Activated CD4-positive, alpha-beta T cell treated with anti-CD3 and anti-CD28 coated beads, Interleukin-10, Interleukin-2, amounts not matched to agents 100 ng/mL and 50 ng/mL, durations not matched to agents 16 hours and 8 hours (primary cell): ENCODE measurements around the gene PCDH8.

Experiments used
- DNase-seq: peaks from one replicate; pipeline ENCODE4 v3.0.0-alpha.2; 2020

The PCDH8 gene

DNA sequence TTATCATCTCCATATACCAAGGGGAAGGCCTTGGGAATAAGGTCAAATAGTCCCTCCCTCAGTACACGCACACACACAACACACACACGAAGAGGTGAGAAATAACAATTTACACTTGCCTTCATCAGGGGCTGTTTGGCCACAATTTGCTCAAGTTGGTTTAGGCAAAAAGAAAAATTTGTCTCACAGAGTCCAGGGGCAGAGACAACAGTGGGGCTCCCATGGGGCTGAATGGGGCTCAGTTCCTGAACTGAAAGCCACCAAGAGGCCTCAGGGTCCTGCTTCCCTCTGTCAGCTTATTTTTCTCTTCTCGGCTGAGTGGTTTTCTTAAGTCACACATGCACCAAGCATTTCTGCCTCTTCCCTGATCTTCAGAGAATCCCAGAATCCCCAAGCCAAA is 35.5 kb downstream of the PCDH8 start:
- no peak for DNase-seq

DNA sequence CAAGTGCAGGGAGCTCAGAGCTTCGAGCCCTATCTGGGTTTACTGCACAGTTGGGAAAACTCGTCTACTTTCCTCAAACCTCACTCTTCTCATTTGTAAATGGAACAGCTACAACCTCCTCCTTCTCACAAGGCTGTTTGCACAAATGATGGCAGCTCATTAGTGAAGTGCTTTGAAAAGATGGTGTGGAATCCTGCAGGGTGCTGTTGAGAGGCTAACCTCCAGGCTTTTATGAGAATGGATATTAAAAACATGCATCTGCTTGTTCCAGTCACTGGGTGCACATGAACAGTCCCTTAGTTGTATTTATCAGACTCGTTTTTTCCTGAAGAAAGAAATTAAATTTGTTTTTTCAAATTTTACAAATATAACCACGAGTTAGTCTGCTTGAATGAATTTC is 36.6 kb downstream of the PCDH8 start:
- no peak for DNase-seq

DNA sequence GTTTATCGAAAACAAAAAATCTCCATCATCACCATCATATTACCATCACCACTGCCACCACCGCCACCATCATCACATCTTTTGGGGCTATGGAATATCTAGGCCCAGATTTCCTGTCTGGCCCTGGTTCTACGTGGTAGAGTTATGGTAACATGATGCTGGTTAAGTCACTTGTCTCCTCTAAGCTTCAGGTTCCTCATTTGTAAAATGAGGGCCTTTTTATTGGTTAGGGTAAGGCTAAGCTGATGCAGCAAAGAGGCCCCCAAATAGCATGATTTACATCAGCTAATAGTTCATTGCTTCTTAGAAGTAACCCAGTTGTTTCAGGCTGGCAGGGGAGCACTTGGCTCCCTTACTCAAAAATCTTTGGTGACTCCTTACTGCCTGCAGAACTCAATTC is 37.9 kb downstream of the PCDH8 start:
- DNase-seq: no peak

- DNase-seq: no peak
Observed at GRCh38 chr13:52810011-52810410, 38.4 kb downstream of the PCDH8 start.

- DNase-seq: peak; percentile 60
Observed at GRCh38 chr13:52809310-52809769, 39.1 kb downstream of the PCDH8 start.

DNA sequence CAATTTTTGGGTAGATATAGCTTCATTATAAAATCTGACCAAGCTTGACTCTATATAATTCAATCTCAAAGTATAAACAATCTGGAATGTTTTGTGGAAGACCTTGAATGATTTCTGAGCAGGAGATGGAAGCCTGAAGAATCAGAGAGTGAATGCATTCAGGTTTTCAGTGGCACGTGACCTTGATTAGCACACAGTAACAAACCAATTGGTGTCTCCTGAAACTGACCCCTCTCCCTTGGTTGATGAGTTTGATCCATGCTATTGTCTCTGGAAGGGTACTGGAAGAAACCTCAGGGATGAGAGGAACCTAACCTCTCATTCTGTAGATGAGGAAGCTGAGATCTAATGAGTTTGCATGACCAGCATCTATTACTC is 39.6 kb downstream of the PCDH8 start:
- no peak for DNase-seq

DNA sequence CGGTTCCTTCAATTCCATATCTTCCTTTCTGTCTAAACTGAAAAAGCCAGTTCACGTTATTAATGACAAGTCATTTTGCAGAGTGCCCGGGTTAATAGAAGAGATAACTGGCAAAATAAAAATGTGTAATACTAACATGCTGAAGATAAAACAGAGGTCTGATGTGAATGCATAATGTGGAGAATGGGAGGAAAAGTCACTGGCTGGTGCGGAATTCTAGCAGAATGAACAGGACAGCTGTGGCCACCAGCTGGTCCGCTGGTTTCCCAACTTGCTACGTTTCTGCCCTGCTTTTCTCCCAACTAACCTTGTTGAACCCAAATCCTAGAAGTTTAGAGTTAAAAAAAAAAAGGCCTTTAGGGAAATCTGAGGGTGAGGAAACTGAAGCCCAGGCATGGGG is 42.4 kb downstream of the PCDH8 start:
- DNase-seq: no peak

DNA sequence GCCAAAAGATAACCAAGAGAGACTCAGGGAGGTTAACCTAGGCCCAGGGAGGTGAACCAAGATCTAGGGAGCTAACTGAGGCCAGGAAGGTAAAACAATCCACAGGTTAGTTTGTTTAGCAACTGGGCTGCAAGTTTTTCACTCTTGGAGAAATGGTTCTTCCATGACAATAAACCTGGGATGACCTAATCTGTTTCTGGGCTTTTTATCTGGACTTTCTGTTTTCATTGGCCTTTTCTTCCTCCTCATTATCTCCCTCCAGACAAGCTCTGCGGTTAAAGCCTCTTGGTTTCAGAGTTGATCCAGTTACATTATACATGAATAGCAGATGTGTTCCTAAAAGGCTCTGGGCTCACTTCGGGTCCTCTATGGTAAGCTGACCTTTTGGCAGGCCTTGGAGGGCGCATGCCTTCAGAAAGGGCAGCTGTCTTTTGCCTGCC is 44.2 kb downstream of the PCDH8 start:
- DNase-seq: no peak

GRCh38 chr13:52800856-52801255 is 47.6 kb downstream of the PCDH8 start:
- DNase-seq: no peak

GRCh38 chr13:52798770-52799430 is 49.5 kb downstream of the PCDH8 start:
- no peak for DNase-seq

GRCh38 chr13:52797176-52797575 is 51.3 kb downstream of the PCDH8 start:
- DNase-seq: no peak

GRCh38 chr13:52794589-52794988 is 53.9 kb downstream of the PCDH8 start:
- DNase-seq: no peak

- no peak for DNase-seq
Observed at GRCh38 chr13:52793515-52794061, 54.9 kb downstream of the PCDH8 start.
